Measurements from ENCODE around the gene SPATS1. TPM values are rescaled to one million over a fixed set of nuclear protein-coding genes. Genes with fewer than 3 reads are reported as not detected.

The SPATS1 gene
- total RNA-seq, 1 donor from 2014 or later = not detected

DNA sequence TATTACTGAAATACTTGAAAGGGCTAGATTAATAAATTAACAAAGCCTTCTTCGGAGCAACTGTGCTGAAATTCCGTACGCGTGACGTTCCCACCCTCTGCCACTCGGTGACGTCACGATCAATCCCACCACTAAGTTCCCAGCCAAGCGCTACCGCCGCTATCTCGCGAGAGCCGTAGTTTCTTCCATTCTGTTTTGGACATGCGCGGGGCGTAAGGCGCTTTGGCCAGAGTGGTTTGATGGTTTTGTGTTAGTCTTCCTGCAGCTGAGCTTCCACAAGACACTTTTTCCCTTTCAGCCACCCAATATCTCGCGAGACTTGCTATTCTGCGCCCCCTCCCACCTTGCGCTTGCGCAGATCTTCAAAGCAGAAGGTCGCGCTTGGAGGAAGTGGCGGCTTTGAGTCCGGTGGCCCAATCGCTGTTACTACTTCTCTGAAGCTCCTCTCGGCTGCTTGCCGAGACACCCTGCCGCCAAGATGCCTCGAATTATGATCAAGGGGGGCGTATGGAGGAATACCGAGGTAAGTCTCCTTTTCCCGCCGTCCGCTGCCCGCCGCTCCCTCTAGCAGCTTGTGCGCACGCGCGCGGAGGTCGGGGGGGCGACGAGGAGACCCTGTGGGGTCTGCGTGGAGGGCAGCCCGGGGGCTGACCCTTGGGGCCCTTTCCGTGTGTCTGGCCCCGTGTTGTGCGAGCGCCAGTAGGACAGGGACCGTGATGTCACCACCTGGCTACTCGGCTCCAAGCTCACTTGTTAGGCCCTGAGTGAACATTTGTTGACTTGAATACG is 45.1 kb downstream of the SPATS1 start, which contains the start of gene CDC5L:
TSS of gene CDC5L (plus strand) at position 361 of the 789 bp plus-strand sequence. CDS start at position 479, 118 bp downstream.
- TF ChIP-seq CTCF (IDR thresholded peaks at IDR 0.05; ENCODE audit: unreplicated experiment) = no peak
- Mint-ChIP-seq H3K27me3 (no peaks in the 10 kb centered on the region), H3K9me3 (ENCODE audit: low read depth) (no peaks in the 10 kb centered on the region), H3K4me1 (ENCODE audit: low read depth) (peaks cover 25% of the 10 kb centered on the region), H3K4me3 (ENCODE audit: low read depth) (peak within 1 kb of the TSS; percentile 99), H3K36me3 (ENCODE audit: insufficient read depth) (peaks cover 6% of the 10 kb centered on the region), H3K27ac (peak within 1 kb of the TSS; percentile 100)
- DNase-seq (ENCODE audit: low spot score, unreplicated experiment) = peak; percentile 92

DNA sequence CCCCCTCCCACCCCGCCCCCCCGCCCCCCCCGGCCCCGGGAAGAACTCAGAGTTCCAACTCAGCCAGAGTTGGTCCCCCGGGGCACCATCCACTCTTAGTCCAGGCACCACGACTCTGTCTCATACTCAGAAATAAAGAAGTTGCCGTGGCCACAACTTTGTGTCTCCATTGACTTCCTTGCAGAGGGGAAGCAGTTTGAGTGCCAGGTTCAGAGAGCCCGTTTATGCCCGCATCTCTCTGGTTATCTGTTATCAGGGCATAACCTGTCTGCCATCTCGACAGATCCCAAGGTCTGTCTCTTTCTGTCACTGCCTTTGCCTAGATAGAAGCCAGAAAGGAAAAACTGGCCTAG is 45.7 kb downstream of the SPATS1 start:
- H3K36me3 Mint-ChIP-seq (ENCODE audit: insufficient read depth) = peaks cover 6% of the 10 kb centered on the region
- no peak for TF ChIP-seq CTCF (IDR thresholded peaks at IDR 0.05; ENCODE audit: unreplicated experiment)

GRCh38 chr6:44388887-44389286 is 46.4 kb downstream of the SPATS1 start:
- Mint-ChIP-seq H3K4me1 (ENCODE audit: low read depth) (peaks cover 25% of the 10 kb centered on the region), H3K27ac (peak overlapping the region; percentile 60), H3K27me3 (no peaks in the 10 kb centered on the region), H3K9me3 (ENCODE audit: low read depth) (no peaks in the 10 kb centered on the region), H3K4me3 (ENCODE audit: low read depth) (peak overlapping the region; percentile 99), H3K36me3 (ENCODE audit: insufficient read depth) (peaks cover 8% of the 10 kb centered on the region)
- no peak for DNase-seq (ENCODE audit: low spot score, unreplicated experiment)
- no peak for TF ChIP-seq CTCF (IDR thresholded peaks at IDR 0.05; ENCODE audit: unreplicated experiment)

More for the DNA sequence above, 45.7 kb downstream of the SPATS1 start:
- peaks cover 25% of the 10 kb centered on the region for H3K4me1 Mint-ChIP-seq (ENCODE audit: low read depth)
- H3K9me3 Mint-ChIP-seq (ENCODE audit: low read depth) = no peaks in the 10 kb centered on the region
- peak overlapping the region; percentile 99 for H3K4me3 Mint-ChIP-seq (ENCODE audit: low read depth)
- H3K27me3 Mint-ChIP-seq = no peaks in the 10 kb centered on the region
- DNase-seq (ENCODE audit: low spot score, unreplicated experiment) = no peak
- H3K27ac Mint-ChIP-seq = peak overlapping the region; percentile 100

DNA sequence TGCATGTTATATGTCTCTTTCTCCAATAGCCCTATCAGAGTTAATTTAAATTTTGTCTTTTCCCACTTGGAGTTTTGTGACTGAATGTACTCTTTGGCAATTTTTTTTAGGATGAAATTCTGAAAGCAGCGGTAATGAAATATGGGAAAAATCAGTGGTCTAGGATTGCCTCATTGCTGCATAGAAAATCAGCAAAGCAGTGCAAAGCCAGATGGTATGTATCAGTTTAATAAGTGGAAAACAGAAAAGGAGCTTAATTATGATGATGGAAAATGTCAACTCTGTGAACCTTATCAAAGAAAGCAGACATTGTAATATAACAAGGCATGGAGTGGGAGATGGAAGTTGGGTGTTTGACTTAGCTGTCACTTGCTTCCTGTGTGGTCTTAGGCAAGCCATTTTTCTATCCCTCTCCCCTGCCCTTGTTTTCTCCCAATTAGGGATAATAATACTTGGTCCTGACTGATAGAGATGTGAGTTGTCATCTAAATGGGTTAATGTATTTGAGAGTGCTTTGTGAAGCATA is 47.8 kb downstream of the SPATS1 start:
- H3K4me1 Mint-ChIP-seq (ENCODE audit: low read depth) = peaks cover 25% of the 10 kb centered on the region
- peaks cover 15% of the 10 kb centered on the region for H3K36me3 Mint-ChIP-seq (ENCODE audit: insufficient read depth)
- DNase-seq (ENCODE audit: low spot score, unreplicated experiment) = no peak

More for the DNA sequence above, 47.8 kb downstream of the SPATS1 start:
- Mint-ChIP-seq H3K9me3 (ENCODE audit: low read depth) (no peaks in the 10 kb centered on the region), H3K4me3 (ENCODE audit: low read depth) (peak overlapping the region; percentile 99), H3K27me3 (no peaks in the 10 kb centered on the region), H3K27ac (no peak overlapping the region)
- no peak for TF ChIP-seq CTCF (IDR thresholded peaks at IDR 0.05; ENCODE audit: unreplicated experiment)

Other genes with a start within 250 kb of the SPATS1 start
- 49.9 and 51.1 TPM in 2 replicates for gene MRPL14, start 215.2 kb upstream of the SPATS1 start, total RNA-seq
- 69.1 and 72.3 TPM in 2 replicates for gene TMEM63B, start 215.1 kb upstream of the SPATS1 start, total RNA-seq
- not detected in 2 replicates for gene CAPN11, start 183.8 kb upstream of the SPATS1 start, total RNA-seq
- gene MYMX, start 125.7 kb upstream of the SPATS1 start, total RNA-seq = not detected in 2 replicates
- gene SLC29A1, start 119.1 kb upstream of the SPATS1 start, total RNA-seq = 24.1 and 26.2 TPM in 2 replicates
- gene HSP90AB1, start 95.5 kb upstream of the SPATS1 start, total RNA-seq = 1,214 and 1,216 TPM in 2 replicates
- gene SLC35B2, start 85.1 kb upstream of the SPATS1 start, total RNA-seq = 45.9 and 50.3 TPM in 2 replicates
- gene NFKBIE, start 77.1 kb upstream of the SPATS1 start, total RNA-seq = 7.1 TPM in 2 replicates
- gene TMEM151B, start 72.2 kb upstream of the SPATS1 start, total RNA-seq = 3.5 and 4.7 TPM in 2 replicates
- gene AARS2, start 29.3 kb upstream of the SPATS1 start, total RNA-seq = 26.5 and 28.8 TPM in 2 replicates
- 30.4 and 30.5 TPM in 2 replicates for gene CDC5L, start 45.1 kb downstream of the SPATS1 start, total RNA-seq